ENCODE data around the gene XYLT1. TPM values are rescaled to one million over a fixed set of nuclear protein-coding genes. Genes with fewer than 3 reads are reported as not detected.

Gene XYLT1
- total and polyA plus RNA-seq, 10 of the 15 experiments (the other 5 are each of a cell fraction or from before 2014, with no cell fraction given): 0.88 to 14.8 (median 5.8) TPM

DNA sequence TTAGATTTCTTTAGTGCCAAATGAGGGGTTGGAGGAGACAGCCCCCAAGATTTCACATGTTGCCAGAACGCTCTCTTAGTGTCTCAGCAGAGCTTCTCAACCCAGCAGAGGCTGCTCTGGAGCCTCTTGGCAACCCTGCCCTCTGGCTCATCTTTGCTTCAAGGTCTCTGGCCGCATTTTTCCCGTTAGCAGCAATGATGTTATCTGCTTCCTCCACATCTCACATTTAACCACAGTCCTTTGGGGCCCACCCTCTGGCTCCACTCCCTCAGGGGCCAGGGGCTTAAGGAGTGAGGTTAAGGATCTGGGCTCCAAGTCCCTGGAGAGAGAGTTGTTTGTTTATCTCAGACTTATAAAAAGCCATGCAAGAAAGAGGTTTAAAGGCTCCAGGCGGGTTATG is 3.3 kb upstream of the XYLT1 start (continued):
- TF ChIP-seq, protein P1, sequence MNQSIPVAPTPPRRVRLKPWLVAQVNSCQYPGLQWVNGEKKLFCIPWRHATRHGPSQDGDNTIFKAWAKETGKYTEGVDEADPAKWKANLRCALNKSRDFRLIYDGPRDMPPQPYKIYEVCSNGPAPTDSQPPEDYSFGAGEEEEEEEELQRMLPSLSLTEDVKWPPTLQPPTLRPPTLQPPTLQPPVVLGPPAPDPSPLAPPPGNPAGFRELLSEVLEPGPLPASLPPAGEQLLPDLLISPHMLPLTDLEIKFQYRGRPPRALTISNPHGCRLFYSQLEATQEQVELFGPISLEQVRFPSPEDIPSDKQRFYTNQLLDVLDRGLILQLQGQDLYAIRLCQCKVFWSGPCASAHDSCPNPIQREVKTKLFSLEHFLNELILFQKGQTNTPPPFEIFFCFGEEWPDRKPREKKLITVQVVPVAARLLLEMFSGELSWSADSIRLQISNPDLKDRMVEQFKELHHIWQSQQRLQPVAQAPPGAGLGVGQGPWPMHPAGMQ (IDR thresholded peaks at IDR 0.05; ENCODE audit: borderline replicate concordance): no peak

DNA sequence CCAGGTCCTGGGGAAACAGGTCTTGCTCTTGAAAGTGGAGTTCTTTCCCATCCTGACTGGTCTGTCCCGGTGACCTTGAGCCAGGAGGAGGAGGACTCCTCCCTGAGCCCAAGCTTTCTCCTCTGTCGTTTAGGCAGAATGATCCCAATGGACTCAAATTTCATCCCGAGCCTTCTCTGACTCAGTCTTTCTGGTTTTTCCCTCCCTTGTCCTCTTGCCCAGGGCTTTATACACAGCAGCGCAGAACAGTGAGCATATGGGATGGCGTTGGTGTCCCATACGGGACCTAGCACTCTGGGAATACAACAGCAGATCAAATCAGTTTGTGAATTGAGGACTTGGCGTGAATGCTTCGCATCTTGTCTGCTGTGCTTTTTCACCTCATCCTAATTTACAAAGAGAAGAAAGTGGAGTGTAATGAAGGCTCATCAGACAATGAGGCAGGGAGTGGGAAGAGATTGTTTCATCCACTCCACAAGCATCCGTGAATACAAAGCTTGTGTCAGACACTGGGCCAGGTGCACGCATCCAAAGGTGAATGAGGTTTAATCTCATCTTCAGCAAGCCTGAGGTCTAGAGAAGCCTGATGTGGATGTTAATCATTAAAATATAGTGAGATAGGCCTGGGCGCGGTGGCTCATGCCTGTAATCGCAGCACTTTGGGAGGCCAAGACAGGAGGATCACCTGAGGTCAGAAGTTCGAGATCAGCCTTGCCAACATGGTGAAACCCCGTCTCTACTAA is 1.1 kb upstream of the XYLT1 start:
- Histone ChIP-seq H3K27ac (ENCODE audit: control insufficient read depth, insufficient read depth) (no peak overlapping the region), H3K9me3 (replicated peaks; ENCODE audit: control insufficient read depth, insufficient read depth, low read length) (no peaks in the 10 kb centered on the region), H3K4me3 (no peak overlapping the region), H3K27me3 (replicated peaks in 1 of 2; ENCODE audit: control insufficient read depth in 2 of 2, insufficient read depth in 2 of 2, low read length in 1 of 2) (peaks cover 0 to 3% of the 10 kb centered on the region in 2 experiments; a peak in 3 of 4 replicates), H3K79me2 (ENCODE audit: control insufficient read depth, insufficient read depth, low read length) (peaks cover 6% of the 10 kb centered on the region), H3K9ac (ENCODE audit: control insufficient read depth, insufficient read depth, low read length) (no peak overlapping the region), H3K4me1 (ENCODE audit: control insufficient read depth, insufficient read depth, low read length) (peaks cover 29% of the 10 kb centered on the region), H4K20me1 (ENCODE audit: control insufficient read depth, insufficient read depth) (0 out of 2 replicates have a peak, but pooled peaks cover 2% of the 10 kb centered on the region), H3K4me2 (ENCODE audit: control insufficient read depth, insufficient read depth) (no peak overlapping the region), H3K36me3 (ENCODE audit: control insufficient read depth in 2 of 2, insufficient read depth in 2 of 2, low read length in 1 of 2) (no peaks in the 10 kb centered on the region), H2AFZ (ENCODE audit: control insufficient read depth, low read depth, low read length) (no peak overlapping the region)
- ChIA-PET RAD21 (ENCODE audit: unreplicated experiment) (no interaction called here), CTCF (interaction anchor here (1.1 kb wide), 1 partner anchor 107 kb away, joined by 3 read pairs; no protein-coding TSS in a partner anchor), SMC1A (ENCODE audit: uncharacterized antibody, unreplicated experiment) (no interaction called here), POLR2A (no interaction called here)
- TF ChIP-seq, protein P2, sequence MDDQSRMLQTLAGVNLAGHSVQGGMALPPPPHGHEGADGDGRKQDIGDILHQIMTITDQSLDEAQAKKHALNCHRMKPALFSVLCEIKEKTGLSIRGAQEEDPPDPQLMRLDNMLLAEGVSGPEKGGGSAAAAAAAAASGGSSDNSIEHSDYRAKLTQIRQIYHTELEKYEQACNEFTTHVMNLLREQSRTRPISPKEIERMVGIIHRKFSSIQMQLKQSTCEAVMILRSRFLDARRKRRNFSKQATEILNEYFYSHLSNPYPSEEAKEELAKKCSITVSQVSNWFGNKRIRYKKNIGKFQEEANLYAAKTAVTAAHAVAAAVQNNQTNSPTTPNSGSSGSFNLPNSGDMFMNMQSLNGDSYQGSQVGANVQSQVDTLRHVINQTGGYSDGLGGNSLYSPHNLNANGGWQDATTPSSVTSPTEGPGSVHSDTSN (IDR thresholded peaks at IDR 0.05; ENCODE audit: insufficient replicate concordance, low read depth, low read length): no peak
- FAIRE-seq (no peak), ATAC-seq (no peak), DNase-seq (ENCODE audit: low read depth, low spot score) (no peak)
- BruUV-seq (replicated peaks): no TSS peak
- WGBS (ENCODE audit: insufficient coverage, insufficient replicate concordance, low lambda C conversion rate, missing lambda C conversion rate): 79% methylated on average over 15 of the region's 15 CpGs
- in situ Hi-C loops (cut with MboI) (no loop called here), intact Hi-C loops (cut with micrococcal nuclease; ENCODE audit: unreplicated experiment) (no loop called here)

All from GM12878 (cell line).